ENCODE measurements around the gene REEP5. TPM values are rescaled to one million over a fixed set of nuclear protein-coding genes. Genes with fewer than 3 reads are reported as not detected.

REEP5 gene
- total and polyA plus RNA-seq, 2 of the 13 experiments (the other 11 are each of a cell fraction or from before 2014, with no cell fraction given): 49.4 to 239 TPM

DNA sequence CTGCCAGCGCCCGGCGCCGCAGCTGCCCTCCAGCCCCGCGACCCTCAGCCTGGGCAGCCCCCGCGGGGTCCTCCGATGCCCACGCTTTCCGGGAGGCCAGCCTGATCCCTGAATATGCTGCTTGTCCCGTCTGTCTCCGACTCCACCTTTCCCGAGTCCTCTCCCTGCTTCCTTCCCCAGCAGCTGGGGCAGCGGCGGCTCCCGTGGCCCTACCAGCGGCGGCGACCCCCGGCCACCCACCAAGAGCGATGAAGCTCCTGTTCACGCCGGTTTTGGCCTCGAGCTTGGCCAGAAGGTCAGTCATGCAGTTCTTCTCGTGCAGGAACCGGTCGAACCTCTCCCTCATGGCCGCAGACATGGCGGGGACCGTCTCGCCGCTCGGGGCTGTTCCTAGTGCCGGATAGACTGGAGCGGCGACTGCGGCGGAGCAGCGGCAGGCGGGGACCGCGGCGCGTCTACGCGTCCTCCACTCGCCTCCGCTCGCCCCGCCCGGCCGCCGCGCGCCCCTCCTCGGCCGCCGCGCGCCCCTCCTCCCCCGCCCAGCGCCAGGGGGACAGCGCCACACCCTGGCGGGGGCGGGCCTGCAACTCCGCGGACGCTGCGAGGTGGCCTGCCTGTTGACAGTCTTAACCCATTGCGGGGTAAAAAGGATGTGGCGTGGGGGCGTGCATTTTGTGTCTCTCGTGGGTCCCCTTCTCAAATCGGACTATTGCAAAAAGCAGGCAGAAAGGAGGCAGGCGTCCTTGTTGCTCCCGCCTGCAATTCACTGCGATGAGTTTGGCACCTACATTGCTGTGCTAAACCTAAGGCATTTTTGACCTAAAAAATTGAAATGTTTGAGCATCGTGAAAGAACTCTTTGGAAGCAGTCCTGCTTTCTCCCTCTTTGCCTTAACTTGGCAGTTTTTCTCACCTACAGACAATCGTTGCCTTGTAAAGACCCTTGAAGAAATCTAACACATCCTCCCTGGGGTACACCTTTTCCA, at the start of gene REEP5 (continued):
- TF ChIP-seq KAT7 (CRISPR knock-in tag; IDR thresholded peaks at IDR 0.05; ENCODE audit: borderline replicate concordance): 0 out of 2 replicates have a peak, but pooled peaks have one; percentile 34
- TF ChIP-seq SAP130 (CRISPR knock-in tag; IDR thresholded peaks at IDR 0.05; ENCODE audit: low read depth): peak; percentile 72
- TF ChIP-seq HOXA9 (CRISPR knock-in tag; IDR thresholded peaks at IDR 0.05; ENCODE audit: borderline replicate concordance): no peak
- TF ChIP-seq ZNF3 (CRISPR knock-in tag; IDR thresholded peaks at IDR 0.05): no peak
- no peak for TF ChIP-seq GLI4 (CRISPR knock-in tag; IDR thresholded peaks at IDR 0.05; ENCODE audit: borderline replicate concordance)
- no peak for TF ChIP-seq PLRG1 (conservative IDR thresholded peaks at IDR 0.05)
- TF ChIP-seq ZNF292 (CRISPR knock-in tag; IDR thresholded peaks at IDR 0.05; ENCODE audit: borderline replicate concordance, low read depth): peak; percentile 52; the same call in 1 of the 2 replicates
- TF ChIP-seq GZF1 (CRISPR knock-in tag; IDR thresholded peaks at IDR 0.05): no peak
- TF ChIP-seq ZNF644 (CRISPR knock-in tag; IDR thresholded peaks at IDR 0.05; ENCODE audit: low read depth): no peak
- TF ChIP-seq U2AF1 (optimal IDR thresholded peaks at IDR 0.05; ENCODE audit: low read depth, low read length): no peak
- peak; percentile 71 for TF ChIP-seq KDM5B (CRISPR knock-in tag; IDR thresholded peaks at IDR 0.05; ENCODE audit: borderline replicate concordance)
- peak; percentile 1 for TF ChIP-seq ZNF121 (CRISPR knock-in tag; IDR thresholded peaks at IDR 0.05)
- no peak for TF ChIP-seq KAT2B (IDR thresholded peaks at IDR 0.05; ENCODE audit: borderline replicate concordance, low read depth, low read length)
- no peak for TF ChIP-seq ZNF572 (CRISPR knock-in tag; IDR thresholded peaks at IDR 0.05)
- no peak for TF ChIP-seq ZNF562 (CRISPR knock-in tag; IDR thresholded peaks at IDR 0.05; ENCODE audit: borderline replicate concordance)
- TF ChIP-seq ZNF790 (CRISPR knock-in tag; IDR thresholded peaks at IDR 0.05; ENCODE audit: borderline replicate concordance): 0 out of 2 replicates have a peak, but pooled peaks have one; percentile 75
- no peak for TF ChIP-seq KLF13 (CRISPR knock-in tag; IDR thresholded peaks at IDR 0.05)
- TF ChIP-seq CENPT (CRISPR knock-in tag; IDR thresholded peaks at IDR 0.05; ENCODE audit: low read depth): peak; percentile 80; the same call in 1 of the 2 replicates
- no peak for TF ChIP-seq ZNF747 (CRISPR knock-in tag; IDR thresholded peaks at IDR 0.05; ENCODE audit: borderline replicate concordance)
- TF ChIP-seq HNRNPLL (IDR thresholded peaks at IDR 0.05; ENCODE audit: low read depth, low read length, poor library complexity, severe bottlenecking): no peak
- no peak for TF ChIP-seq PTBP1 (IDR thresholded peaks at IDR 0.05; ENCODE audit: low read depth, low read length, poor library complexity, severe bottlenecking)
- TF ChIP-seq MXD4 (CRISPR knock-in tag; IDR thresholded peaks at IDR 0.05): no peak
- TF ChIP-seq RBFOX2 (IDR thresholded peaks at IDR 0.05; ENCODE audit: low read depth, low read length): peak; percentile 82
- TF ChIP-seq ZBTB38 (CRISPR knock-in tag; IDR thresholded peaks at IDR 0.05): no peak
- TF ChIP-seq ZKSCAN5 (CRISPR knock-in tag; IDR thresholded peaks at IDR 0.05): 0 out of 2 replicates have a peak, but pooled peaks have one; percentile 22
- peak; percentile 91; the same call in 1 of the 2 replicates for TF ChIP-seq ZNF446 (CRISPR knock-in tag; IDR thresholded peaks at IDR 0.05)
- peak; percentile 28; the same call in 1 of the 2 replicates for TF ChIP-seq DR1 (CRISPR knock-in tag; IDR thresholded peaks at IDR 0.05)
- TF ChIP-seq ZNF205 (CRISPR knock-in tag; IDR thresholded peaks at IDR 0.05): no peak; the same call in 1 of the 2 replicates
- TF ChIP-seq EHMT2 (IDR thresholded peaks at IDR 0.05; ENCODE audit: borderline replicate concordance, low read depth, low read length): no peak
- no peak for TF ChIP-seq CENPX (CRISPR knock-in tag; IDR thresholded peaks at IDR 0.05)
- TF ChIP-seq SRSF4 (IDR thresholded peaks at IDR 0.05; ENCODE audit: low read depth, low read length, poor library complexity, severe bottlenecking): no peak
- TF ChIP-seq TEAD3 (CRISPR knock-in tag; optimal IDR thresholded peaks at IDR 0.05; ENCODE audit: borderline replicate concordance): no peak
